SK-N-SH (cell line): ENCODE results near the gene FARSB. TPM values are rescaled to one million over a fixed set of nuclear protein-coding genes. Genes with fewer than 3 reads are reported as not detected.

ENCODE experiments used
- CTCF ChIA-PET: fragments of 300-600, 350-600 bp; formaldehyde crosslinking; extraction: SDS; loops from one replicate; lab custom pipeline; 2021; lab: Yijun Ruan, JAX
- POLR2A ChIA-PET: fragments of 350-600 bp; sonication (Branson Sonifier 250); formaldehyde crosslinking; extraction: SDS; loops from one replicate; lab custom pipeline; 2020; ENCODE audit warnings: antibody characterized with exemption, inconsistent platforms; lab: Yijun Ruan, JAX
- DNase-seq: peaks from one replicate; pipeline ENCODE4 v3.0.0; 2012
- H2AFZ ChIP-seq: fragments of 200-600 bp; sonication (generic); 2 replicates; pipeline ENCODE4 v1.8.1; 2016; ENCODE audit warnings: antibody characterized with exemption, mild to moderate bottlenecking, low read depth
- H3F3A ChIP-seq: fragments of 200-600 bp; sonication (generic); replicated peaks from 2 replicates; pipeline ENCODE3; 2016; ENCODE audit warnings: antibody characterized with exemption, mild to moderate bottlenecking; ENCODE audit not compliant: insufficient read depth
- H3K27ac ChIP-seq, 2 experiments: fragments of 200-500 bp in 1 of 2; fragments of 200-600 bp in 1 of 2; sonication (Bioruptor generic) in 1 of 2; sonication (generic), shearing (Covaris generic) in 1 of 2; 2 replicates each; pipeline versions ENCODE4 v1.5.1 to v1.6.1; 2014 to 2016; ENCODE audit warnings: low read depth in 2 of 2, inconsistent platforms in 1 of 2, low read length in 1 of 2, mild to moderate bottlenecking in 1 of 2, mixed read lengths in 1 of 2
- H3K27me3 ChIP-seq: fragments of 200-600 bp; sonication (generic), shearing (Covaris generic); 2 replicates; pipeline ENCODE4 v1.6.1; 2016; ENCODE audit warnings: mixed run types; ENCODE audit not compliant: insufficient read depth
- H3K36me3 ChIP-seq, 2 experiments: fragments of 200-500 bp in 1 of 2; fragments of 200-600 bp in 1 of 2; sonication (Bioruptor generic) in 1 of 2; sonication (generic) in 1 of 2; replicated peaks in 1 of 2; 2 replicates each; pipeline versions ENCODE3 to v1.5.1; 2014 to 2016; ENCODE audit warnings: low read length in 1 of 2, mild to moderate bottlenecking in 1 of 2; ENCODE audit not compliant: insufficient read depth in 2 of 2, control insufficient read depth in 1 of 2
- H3K4me1 ChIP-seq, 2 experiments: fragments of 200-500 bp in 1 of 2; fragments of 200-600 bp in 1 of 2; sonication (Bioruptor generic) in 1 of 2; sonication (generic), shearing (Covaris generic) in 1 of 2; 2 replicates each; pipeline versions ENCODE4 v1.5.1 to v1.6.1; 2014 to 2016; ENCODE audit warnings: low read depth in 1 of 2, low read length in 1 of 2, mixed run types in 1 of 2; ENCODE audit not compliant: insufficient read depth in 2 of 2, control insufficient read depth in 1 of 2
- H3K4me2 ChIP-seq: fragments of 200-600 bp; sonication (generic), shearing (Covaris generic); 2 replicates; pipeline ENCODE4 v1.6.1; 2017; ENCODE audit warnings: mixed run types
- H3K4me3 ChIP-seq, 2 experiments: fragments of 200-500 bp in 1 of 2; fragments of 200-600 bp in 1 of 2; sonication (Bioruptor generic) in 1 of 2; sonication (generic), shearing (Covaris generic) in 1 of 2; 2 replicates each; pipeline versions ENCODE4 v1.5.1 to v1.8.1; 2014 to 2016; ENCODE audit warnings: low read depth in 2 of 2, inconsistent platforms in 1 of 2, low read length in 1 of 2, mild to moderate bottlenecking in 1 of 2, mixed read lengths in 1 of 2, moderate library complexity in 1 of 2
- H3K79me2 ChIP-seq: fragments of 200-600 bp; sonication (generic); 2 replicates; pipeline ENCODE4 v1.8.1; 2017; ENCODE audit warnings: mild to moderate bottlenecking; ENCODE audit not compliant: insufficient read depth
- H3K9ac ChIP-seq: fragments of 200-600 bp; sonication (generic); 2 replicates; pipeline ENCODE4 v1.6.1; 2017; ENCODE audit warnings: mixed run types
- H3K9me2 ChIP-seq: fragments of 200-600 bp; sonication (generic); 2 replicates; pipeline ENCODE4 v1.6.1; 2017; ENCODE audit warnings: mixed run types
- H3K9me3 ChIP-seq: fragments of 200-600 bp; sonication (generic); 2 replicates; pipeline ENCODE4 v1.6.1; 2017; ENCODE audit warnings: mixed run types, mild to moderate bottlenecking, moderate library complexity
- H4K20me1 ChIP-seq: fragments of 200-600 bp; sonication (generic); 2 replicates; pipeline ENCODE4 v1.6.1; 2017; ENCODE audit warnings: mild to moderate bottlenecking, mixed run types; ENCODE audit not compliant: insufficient read depth
- CHD2 ChIP-seq: fragments of 150-350 bp; IDR thresholded peaks from 2 replicates; pipeline ENCODE4 v1.6.1; 2018; ENCODE audit warnings: low read length; ENCODE audit not compliant: partially characterized antibody
- ELF1 ChIP-seq: IDR thresholded peaks from 2 replicates; pipeline ENCODE4 v1.4.0; 2012
- EP300 ChIP-seq, 2 experiments: IDR thresholded peaks; 2 replicates each; pipeline versions ENCODE4 v1.4.0 to v1.6.1; 2012; ENCODE audit warnings: borderline replicate concordance in 1 of 2, low read depth in 1 of 2, low read length in 1 of 2
- EZH2phosphoT487 ChIP-seq: fragments of 200-600 bp; sonication (generic); IDR thresholded peaks from 2 replicates; pipeline ENCODE4 v1.6.1; 2017; ENCODE audit warnings: low read depth, mixed run types, mild to moderate bottlenecking, antibody characterized with exemption, moderate library complexity, borderline replicate concordance
- GABPA ChIP-seq: IDR thresholded peaks from 2 replicates; pipeline ENCODE4 v1.4.0; 2012; ENCODE audit warnings: low read depth, mild to moderate bottlenecking
- GATA2 ChIP-seq: sonication (generic); formaldehyde crosslinking; IDR thresholded peaks from 2 replicates; pipeline ENCODE4 v1.5.0; 2020; ENCODE audit warnings: mild to moderate bottlenecking, missing genetic modification reagents
- MEF2A ChIP-seq: IDR thresholded peaks from 2 replicates; pipeline ENCODE4 v1.4.0; 2012; ENCODE audit warnings: low read depth, borderline replicate concordance
- NRF1 ChIP-seq: IDR thresholded peaks from 2 replicates; pipeline ENCODE4 v1.6.1; 2012; ENCODE audit warnings: low read depth, mild to moderate bottlenecking, low read length
- POLR2AphosphoS5 ChIP-seq: IDR thresholded peaks from 2 replicates; pipeline ENCODE4 v1.6.1; 2012; ENCODE audit warnings: low read depth, low read length
- RCOR1 ChIP-seq: fragments of 150-350 bp; IDR thresholded peaks from 2 replicates; pipeline ENCODE4 v1.6.1; 2017; ENCODE audit warnings: antibody characterized with exemption, low read length
- RFX5 ChIP-seq: IDR thresholded peaks from 2 replicates; pipeline ENCODE4 v1.6.1; 2012; ENCODE audit warnings: mild to moderate bottlenecking, improper control_type of control experiment, low read length
- RXRA ChIP-seq: IDR thresholded peaks from 2 replicates; pipeline ENCODE4 v1.4.0; 2012; ENCODE audit warnings: low read depth, mild to moderate bottlenecking, borderline replicate concordance
- SMC3 ChIP-seq: IDR thresholded peaks from 2 replicates; pipeline ENCODE4 v1.6.1; 2012; ENCODE audit warnings: low read depth, low read length, improper control_type of control experiment
- USF1 ChIP-seq: IDR thresholded peaks from 2 replicates; pipeline ENCODE4 v1.4.0; 2012; ENCODE audit warnings: low read depth, borderline replicate concordance
- YY1 ChIP-seq: IDR thresholded peaks from 2 replicates; pipeline ENCODE4 v1.4.0; 2012; ENCODE audit warnings: low read depth, mild to moderate bottlenecking
- ZBTB33 ChIP-seq: IDR thresholded peaks from 2 replicates; pipeline ENCODE4 v1.4.0; 2012; ENCODE audit warnings: low read depth, borderline replicate concordance
- WGBS: methylation state at CpG from one replicate; pipeline ENCODE4 v1.1.6; 2017; ENCODE audit warnings: low lambda C conversion rate; 5-methylcytosine and 5-hydroxymethylcytosine counted together
- polyA plus RNA-seq, 3 experiments: library from polyadenylated mRNA; depleted of rRNA; stranded (reverse); fragments of >200 nt; gene quantifications; 2 replicates each; pipeline ENCODE4 v1.2.3, GENCODE V29; 2012
- TF ChIP-seq, protein P1 (sequence below): fragments of 200-600 bp; sonication (generic); IDR thresholded peaks from 2 replicates; pipeline ENCODE4 v1.6.1; 2017; ENCODE audit warnings: antibody characterized with exemption, mild to moderate bottlenecking, moderate library complexity
- TF ChIP-seq, protein P2 (sequence below): fragments of 150-350 bp; IDR thresholded peaks from 2 replicates; pipeline ENCODE4 v1.6.1; 2017; ENCODE audit warnings: antibody characterized with exemption, low read length, low read depth, borderline replicate concordance
- TF ChIP-seq, protein P3 (sequence below): IDR thresholded peaks from 2 replicates; pipeline ENCODE4 v1.4.0; 2012; ENCODE audit warnings: low read depth
- TF ChIP-seq, protein P4 (sequence below): fragments of 150-350 bp; IDR thresholded peaks from 2 replicates; pipeline ENCODE4 v1.6.1; 2016; ENCODE audit warnings: mild to moderate bottlenecking, low read depth, low read length

The FARSB gene
- polyA plus RNA-seq, 1 of the 3 experiments (the other 2 are of a cell fraction) = 15.4 TPM

DNA sequence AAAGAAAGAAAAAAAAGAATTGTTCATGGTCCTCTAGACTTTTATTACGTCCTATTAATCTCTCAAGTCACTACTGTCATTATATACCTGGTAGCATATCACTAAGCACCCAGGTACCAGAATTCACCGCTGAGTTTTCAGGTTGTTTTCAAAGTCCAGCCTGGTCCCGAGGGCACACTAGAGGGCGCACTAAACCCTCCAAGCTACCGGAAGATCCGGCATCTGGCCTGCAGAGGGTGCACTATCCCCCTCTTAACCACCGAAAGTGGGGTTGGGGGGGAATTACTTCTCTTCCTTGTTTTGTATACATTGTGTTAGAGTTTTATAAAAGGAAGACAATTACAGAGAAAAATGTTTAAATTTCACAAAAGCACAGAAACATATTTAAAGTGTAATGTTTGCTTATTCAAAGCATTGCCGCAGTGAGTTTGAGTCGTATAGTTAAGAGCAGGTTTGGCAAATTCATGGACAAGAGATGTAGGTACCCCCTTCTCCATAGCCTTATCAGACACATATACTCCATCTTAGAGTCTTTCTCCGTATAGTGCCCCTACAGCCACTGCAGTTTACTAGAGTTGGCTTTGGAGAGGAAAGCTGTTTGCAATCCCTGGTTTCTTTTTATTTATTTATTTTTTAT lies 34.8 kb upstream of the FARSB start (continued):
- peak; percentile 48; the same call in 1 of the 2 replicates for TF ChIP-seq RCOR1
- no peak for TF ChIP-seq YY1
- no peak for TF ChIP-seq MEF2A
- TF ChIP-seq, protein P1, sequence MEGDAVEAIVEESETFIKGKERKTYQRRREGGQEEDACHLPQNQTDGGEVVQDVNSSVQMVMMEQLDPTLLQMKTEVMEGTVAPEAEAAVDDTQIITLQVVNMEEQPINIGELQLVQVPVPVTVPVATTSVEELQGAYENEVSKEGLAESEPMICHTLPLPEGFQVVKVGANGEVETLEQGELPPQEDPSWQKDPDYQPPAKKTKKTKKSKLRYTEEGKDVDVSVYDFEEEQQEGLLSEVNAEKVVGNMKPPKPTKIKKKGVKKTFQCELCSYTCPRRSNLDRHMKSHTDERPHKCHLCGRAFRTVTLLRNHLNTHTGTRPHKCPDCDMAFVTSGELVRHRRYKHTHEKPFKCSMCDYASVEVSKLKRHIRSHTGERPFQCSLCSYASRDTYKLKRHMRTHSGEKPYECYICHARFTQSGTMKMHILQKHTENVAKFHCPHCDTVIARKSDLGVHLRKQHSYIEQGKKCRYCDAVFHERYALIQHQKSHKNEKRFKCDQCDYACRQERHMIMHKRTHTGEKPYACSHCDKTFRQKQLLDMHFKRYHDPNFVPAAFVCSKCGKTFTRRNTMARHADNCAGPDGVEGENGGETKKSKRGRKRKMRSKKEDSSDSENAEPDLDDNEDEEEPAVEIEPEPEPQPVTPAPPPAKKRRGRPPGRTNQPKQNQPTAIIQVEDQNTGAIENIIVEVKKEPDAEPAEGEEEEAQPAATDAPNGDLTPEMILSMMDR = peak; percentile 100
- TF ChIP-seq, protein P2, sequence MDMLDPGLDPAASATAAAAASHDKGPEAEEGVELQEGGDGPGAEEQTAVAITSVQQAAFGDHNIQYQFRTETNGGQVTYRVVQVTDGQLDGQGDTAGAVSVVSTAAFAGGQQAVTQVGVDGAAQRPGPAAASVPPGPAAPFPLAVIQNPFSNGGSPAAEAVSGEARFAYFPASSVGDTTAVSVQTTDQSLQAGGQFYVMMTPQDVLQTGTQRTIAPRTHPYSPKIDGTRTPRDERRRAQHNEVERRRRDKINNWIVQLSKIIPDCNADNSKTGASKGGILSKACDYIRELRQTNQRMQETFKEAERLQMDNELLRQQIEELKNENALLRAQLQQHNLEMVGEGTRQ = no peak
- no peak for TF ChIP-seq EP300 (IDR thresholded peaks at IDR 0.05; ENCODE audit: borderline replicate concordance in 1 of 2, low read depth in 1 of 2, low read length in 1 of 2)
- TF ChIP-seq POLR2AphosphoS5 = no peak

DNA sequence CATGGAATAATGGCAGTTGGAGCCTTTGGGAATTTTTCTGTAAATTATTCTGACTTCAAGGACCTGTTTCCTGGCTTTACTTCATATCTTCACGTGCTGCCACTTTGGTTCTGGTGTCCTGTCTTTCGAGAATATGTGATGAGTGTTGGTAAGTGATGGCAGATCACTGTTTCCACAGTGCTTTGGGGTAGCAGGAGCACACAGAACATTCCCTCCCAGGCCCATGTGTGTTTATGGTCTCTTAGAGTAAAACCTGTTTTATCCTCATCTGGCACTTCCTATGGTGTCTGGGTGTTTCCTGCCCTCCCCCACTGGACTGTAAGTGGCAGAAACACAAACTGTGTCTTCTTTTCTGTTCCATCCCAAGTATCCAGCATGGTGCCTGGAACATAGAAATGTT lies 33.4 kb upstream of the FARSB start:
- 75% methylated on average over 2 of the region's 2 CpGs for WGBS
- no peaks in the 10 kb centered on the region for H3K36me3 ChIP-seq
- H3K79me2 ChIP-seq = no peaks in the 10 kb centered on the region
- H3K9me3 ChIP-seq = no peaks in the 10 kb centered on the region
- 0 out of 4 replicates have a peak, but pooled peaks cover 0 to 7% of the 10 kb centered on the region in 2 experiments for H3K4me1 ChIP-seq
- CTCF ChIA-PET = interaction anchor here (0.5 to 4.6 kb wide), 13 partner anchors 10 to 1108 kb away, joined by 3 to 54 read pairs (median 11); no protein-coding TSS in a partner anchor
- no peaks in the 10 kb centered on the region for H4K20me1 ChIP-seq
- no peaks in the 10 kb centered on the region for H3K27me3 ChIP-seq
- H3F3A ChIP-seq = no peaks in the 10 kb centered on the region
- H3K4me3 ChIP-seq = no peak overlapping the region
- no peak overlapping the region for H3K4me2 ChIP-seq
- POLR2A ChIA-PET = no interaction called here
- DNase-seq = no peak
- H2AFZ ChIP-seq = no peak overlapping the region
- H3K27ac ChIP-seq = no peak overlapping the region
- no peak overlapping the region for H3K9ac ChIP-seq
- no peaks in the 10 kb centered on the region for H3K9me2 ChIP-seq
- TF ChIP-seq EP300 (IDR thresholded peaks at IDR 0.05; ENCODE audit: borderline replicate concordance in 1 of 2, low read depth in 1 of 2, low read length in 1 of 2) (no peak), EZH2phosphoT487 (no peak), POLR2AphosphoS5 (no peak), RXRA (no peak), YY1 (no peak), RFX5 (no peak), MEF2A (no peak), GATA2 (CRISPR knock-in tag) (no peak), ZBTB33 (no peak), CHD2 (no peak), SMC3 (no peak), USF1 (no peak), NRF1 (no peak), RCOR1 (no peak), ELF1 (no peak), GABPA (no peak)
- TF ChIP-seq, protein P3, sequence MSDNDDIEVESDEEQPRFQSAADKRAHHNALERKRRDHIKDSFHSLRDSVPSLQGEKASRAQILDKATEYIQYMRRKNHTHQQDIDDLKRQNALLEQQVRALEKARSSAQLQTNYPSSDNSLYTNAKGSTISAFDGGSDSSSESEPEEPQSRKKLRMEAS = no peak
- TF ChIP-seq, protein P4, sequence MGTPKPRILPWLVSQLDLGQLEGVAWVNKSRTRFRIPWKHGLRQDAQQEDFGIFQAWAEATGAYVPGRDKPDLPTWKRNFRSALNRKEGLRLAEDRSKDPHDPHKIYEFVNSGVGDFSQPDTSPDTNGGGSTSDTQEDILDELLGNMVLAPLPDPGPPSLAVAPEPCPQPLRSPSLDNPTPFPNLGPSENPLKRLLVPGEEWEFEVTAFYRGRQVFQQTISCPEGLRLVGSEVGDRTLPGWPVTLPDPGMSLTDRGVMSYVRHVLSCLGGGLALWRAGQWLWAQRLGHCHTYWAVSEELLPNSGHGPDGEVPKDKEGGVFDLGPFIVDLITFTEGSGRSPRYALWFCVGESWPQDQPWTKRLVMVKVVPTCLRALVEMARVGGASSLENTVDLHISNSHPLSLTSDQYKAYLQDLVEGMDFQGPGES = no peak
- TF ChIP-seq, protein P1 = no peak
